GM19239 (cell line): ENCODE results near the gene KCNS3.

Source experiments
- DNase-seq: peaks from one replicate; pipeline ENCODE4 v3.0.0; 2011; ENCODE audit warnings: low spot score; ENCODE audit not compliant: insufficient read length
- FAIRE-seq: peaks from 2 replicates; lab custom pipeline; 2011; peaks lifted over from hg19 to GRCh38; lab: Jason Lieb, UNC

Gene KCNS3

GRCh38 chr2:17876590-17876989, 1.9 kb upstream of the KCNS3 start:
- DNase-seq = no peak
- no peak for FAIRE-seq

DNA sequence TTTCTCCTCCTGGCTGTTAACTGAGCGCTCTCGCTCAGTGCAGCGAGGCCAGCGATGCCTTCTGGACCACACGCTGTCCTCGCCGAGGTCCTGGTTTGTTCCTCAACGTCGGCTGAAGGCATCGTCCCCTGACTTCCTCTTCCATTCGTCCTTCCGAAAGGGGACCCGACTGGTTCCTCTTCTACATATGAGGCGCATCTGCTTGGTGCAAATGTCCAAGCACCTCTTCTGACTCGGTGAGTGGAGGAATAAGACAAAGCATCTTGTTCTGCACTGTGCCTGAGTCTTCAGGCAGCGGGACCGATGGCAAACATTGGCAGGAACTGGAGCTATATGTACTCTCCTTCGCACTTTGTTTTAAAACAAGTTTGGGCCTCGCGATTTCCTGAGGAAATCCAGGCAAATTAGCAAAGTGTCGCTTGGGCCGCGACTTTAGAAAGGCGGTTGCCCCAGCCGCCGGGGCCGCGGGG, 621 bp upstream of the KCNS3 start:
- DNase-seq (peak; percentile 37), FAIRE-seq (peak; percentile 31)

DNA sequence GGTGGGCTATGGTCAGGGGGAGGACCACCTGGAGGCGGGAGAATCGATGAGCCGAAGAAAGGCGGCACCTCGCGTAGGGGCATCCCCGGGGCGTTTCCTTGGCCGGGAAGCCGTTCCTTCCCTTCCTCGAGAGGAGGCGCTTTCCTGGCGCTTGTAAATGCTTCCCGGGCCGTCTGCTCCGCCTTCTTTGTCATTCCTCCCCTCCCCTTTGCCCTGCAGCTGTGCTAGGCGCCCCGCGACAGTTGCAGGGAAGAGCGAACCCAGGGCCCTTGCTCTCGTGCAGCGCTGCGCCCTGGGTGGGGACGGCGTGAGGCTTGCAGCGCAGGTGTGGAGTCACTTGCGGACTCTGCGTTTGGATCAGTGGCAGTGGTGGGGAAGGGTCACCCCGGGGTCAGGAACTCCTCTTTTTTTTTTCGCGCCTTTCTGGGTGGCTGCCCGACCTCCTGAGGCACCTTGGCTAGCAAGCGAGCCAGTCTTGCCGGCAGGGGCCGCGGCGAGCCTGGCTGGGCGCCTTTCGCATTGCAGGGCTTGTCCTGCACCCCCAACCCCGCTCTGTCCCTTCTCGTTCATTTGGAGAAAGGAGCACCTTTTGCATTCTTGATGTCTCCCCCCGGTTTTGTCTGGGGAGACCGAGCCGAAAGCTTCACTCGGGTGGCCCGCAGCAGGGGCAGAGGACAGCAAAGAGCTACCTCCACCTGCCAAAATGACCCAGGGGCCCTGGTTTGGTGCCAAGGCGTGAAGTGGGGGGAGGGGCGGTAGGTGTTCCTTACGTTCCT, 858 bp downstream of the KCNS3 start:
- no peak for FAIRE-seq
- DNase-seq = peak; percentile 35

- FAIRE-seq = no peak
- DNase-seq = no peak
These were observed 1.4 kb downstream of the KCNS3 start for GRCh38 chr2:17879913-17880274.

- DNase-seq (no peak), FAIRE-seq (no peak)
These were observed 14.5 kb downstream of the KCNS3 start for GRCh38 chr2:17892770-17893534.

DNA sequence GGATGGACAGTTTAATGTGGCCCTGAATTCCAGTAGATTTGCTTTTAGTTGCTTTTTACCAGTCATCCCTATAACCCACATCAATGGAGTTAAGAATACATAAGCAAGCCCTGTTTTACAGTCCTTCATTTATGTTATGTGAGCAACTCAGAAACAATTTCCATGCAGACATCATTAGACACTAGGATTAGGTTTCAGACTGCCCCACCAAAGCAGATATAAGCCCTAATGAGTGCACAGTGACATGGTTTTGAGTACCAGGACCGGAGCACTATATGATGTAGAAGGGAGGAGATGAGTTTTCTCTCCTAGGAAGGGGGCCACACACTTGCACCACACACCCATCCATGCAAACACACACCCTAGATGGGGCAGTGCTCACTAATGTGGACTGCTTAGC, 15.5 kb downstream of the KCNS3 start:
- no peak for DNase-seq
- FAIRE-seq = no peak

GRCh38 chr2:17894556-17894955, 16.1 kb downstream of the KCNS3 start:
- DNase-seq (no peak), FAIRE-seq (no peak)

- DNase-seq (no peak), FAIRE-seq (no peak)
These were observed 21.4 kb downstream of the KCNS3 start for GRCh38 chr2:17899871-17900270.

DNA sequence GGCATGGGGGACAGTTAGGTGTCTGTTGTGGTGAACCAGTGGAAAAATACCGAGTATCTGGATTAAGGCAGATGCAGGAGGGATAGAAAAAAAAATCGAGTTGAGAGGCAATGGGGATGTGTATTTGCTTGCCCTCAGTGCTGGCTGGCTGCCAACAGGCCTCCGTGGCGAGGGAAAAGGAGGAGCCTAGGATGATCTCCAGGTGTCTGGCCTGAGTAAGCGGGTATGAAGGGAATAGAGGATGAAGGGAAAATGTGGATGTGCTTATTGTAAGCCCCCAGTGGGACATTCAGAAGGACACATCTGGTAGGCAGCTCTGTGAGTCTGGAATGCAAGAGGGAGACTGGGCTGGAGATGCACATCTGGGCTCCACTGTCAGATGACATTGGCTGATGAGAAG, 22.8 kb downstream of the KCNS3 start:
- DNase-seq = no peak
- no peak for FAIRE-seq

DNA sequence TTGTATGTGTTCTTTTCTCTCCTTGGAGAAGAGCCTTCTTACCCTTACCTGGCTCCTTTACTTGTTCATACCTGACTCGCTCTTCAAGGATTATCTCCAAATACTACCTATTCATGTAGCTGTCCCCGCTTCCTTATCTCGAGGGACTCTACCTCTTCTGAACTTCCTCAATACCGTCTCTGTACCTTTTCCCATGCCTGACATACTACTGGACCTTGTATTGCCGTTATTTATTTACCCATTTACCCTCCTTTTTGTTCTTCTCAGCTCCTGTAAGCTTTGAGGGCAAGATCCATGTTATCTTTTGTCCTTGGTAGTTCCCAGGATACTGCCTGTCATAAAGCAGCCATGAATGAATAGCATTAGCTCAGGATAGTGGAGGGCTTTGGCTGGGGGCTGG, 32.5 kb downstream of the KCNS3 start:
- FAIRE-seq = no peak

GRCh38 chr2:17911491-17912260, 33.2 kb downstream of the KCNS3 start:
- DNase-seq (no peak), FAIRE-seq (no peak)

More for the DNA sequence above, 32.5 kb downstream of the KCNS3 start:
- no peak for DNase-seq

DNA sequence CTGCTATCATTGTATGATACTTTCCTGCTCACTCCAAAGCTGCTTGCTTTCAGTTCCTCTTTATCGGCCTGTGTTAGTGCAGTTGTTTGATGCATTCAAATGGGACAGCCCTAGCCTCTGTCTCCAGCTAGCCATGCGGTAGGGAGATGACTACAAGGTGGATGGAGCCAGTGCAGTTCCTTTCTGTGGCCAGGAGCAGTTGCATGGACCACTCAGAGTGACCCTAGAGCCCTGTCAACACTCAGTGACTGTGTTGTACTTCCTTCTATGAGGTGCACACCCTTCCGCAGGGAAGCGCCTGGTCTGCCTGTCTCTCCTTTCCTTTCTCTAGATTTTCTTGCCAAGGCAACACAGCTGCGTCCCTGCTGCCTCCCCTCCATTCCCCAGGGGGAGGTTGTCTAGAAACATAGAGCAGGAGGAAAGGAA, 33.8 kb downstream of the KCNS3 start:
- DNase-seq (peak; percentile 14), FAIRE-seq (no peak)

- FAIRE-seq (no peak), DNase-seq (no peak)
These were observed 36.6 kb downstream of the KCNS3 start for GRCh38 chr2:17915099-17915498.

DNA sequence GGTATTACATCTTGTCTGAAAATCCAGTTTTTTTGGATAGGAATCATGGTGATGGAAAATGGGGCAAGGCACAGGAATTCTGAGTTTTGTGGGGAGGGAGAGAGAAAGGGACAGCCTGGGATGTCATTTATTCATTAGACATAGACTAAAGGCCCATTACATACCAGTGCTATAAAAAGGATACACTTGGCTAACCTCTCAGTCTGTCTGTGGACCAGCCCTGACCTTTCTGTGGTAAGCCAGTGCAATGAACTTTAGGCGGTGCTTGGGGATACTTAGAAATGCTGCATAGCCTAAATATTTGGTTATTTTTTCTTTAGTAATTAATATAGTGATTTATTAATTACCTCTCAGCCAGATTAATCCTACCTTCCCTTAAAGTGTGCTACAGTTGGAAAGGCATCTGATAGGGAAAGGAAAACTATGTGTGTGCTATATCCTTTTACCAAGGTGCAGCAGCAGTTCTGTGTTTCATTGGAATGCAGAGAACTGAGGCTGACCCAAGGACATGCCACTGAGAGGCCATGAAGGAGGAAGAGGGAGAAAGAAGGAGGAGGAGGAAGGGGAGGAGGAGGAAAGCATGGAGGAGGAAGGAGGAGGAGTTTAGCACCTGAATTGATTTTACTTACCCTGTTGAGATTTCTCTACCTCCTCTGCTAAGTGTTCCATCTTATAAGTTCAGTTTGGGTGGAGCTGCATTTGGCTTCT, 37.5 kb downstream of the KCNS3 start:
- DNase-seq = no peak
- FAIRE-seq = no peak

DNA sequence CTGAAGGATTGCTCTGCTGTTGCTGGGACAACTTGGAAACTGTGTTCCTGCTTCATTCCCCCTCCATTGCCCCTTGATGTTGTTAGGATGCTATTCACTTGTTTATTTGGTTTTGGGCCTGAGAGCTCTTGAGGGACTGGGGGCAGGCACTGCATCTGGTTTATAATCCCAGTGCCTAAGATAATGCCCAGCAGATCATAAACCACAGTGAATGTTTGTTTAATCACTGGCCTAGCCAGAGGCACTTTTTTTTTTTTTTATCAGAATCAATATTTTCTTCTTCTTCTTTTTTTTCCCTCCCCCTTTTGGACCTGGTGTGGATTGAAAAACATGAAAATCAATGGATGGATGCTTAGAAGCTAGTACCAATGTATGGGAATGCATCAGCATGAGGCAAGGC, 38.1 kb downstream of the KCNS3 start:
- no peak for FAIRE-seq
- DNase-seq = no peak

- FAIRE-seq (no peak), DNase-seq (no peak)
These were observed 40.3 kb downstream of the KCNS3 start for GRCh38 chr2:17918789-17919188.

- FAIRE-seq = no peak
- DNase-seq = no peak
These were observed 52.3 kb downstream of the KCNS3 start for GRCh38 chr2:17930773-17931172.

- DNase-seq (no peak), FAIRE-seq (no peak)
These were observed 54.8 kb downstream of the KCNS3 start for GRCh38 chr2:17933256-17933655.

GRCh38 chr2:17934721-17935120, 56.3 kb downstream of the KCNS3 start:
- FAIRE-seq (no peak), DNase-seq (no peak)

DNA sequence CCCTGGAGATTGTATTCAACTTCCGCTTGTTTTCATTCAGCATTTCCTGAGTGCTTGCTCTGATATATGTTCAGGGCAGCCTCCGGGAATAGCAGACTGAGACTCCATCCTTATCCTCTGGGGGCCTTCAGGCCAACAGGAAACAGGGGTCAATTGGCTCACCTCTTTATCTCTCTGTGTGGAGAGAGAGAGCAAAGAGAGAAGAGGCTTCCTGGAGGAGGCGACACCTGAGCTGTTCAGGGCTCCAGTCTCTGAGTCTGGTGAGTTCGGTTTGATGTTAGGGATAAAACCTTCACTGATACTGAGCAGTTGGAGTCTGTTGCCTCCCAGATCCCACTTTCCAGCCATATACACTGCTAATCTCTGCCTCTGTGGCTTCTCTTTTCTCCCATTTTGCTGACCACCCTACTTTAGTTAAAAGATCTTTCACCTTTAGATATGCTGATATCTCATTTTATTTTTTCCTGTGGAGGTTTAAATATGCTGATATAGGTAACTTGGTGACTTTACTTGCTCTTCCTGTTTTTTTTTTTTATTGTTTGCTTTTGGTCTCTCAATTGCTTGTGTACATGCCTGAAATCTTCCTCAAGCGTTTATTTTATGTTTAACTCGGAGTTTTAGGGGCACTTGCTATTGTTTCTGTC, 56.9 kb downstream of the KCNS3 start:
- FAIRE-seq = no peak
- DNase-seq = no peak
